ENCODE measurements around the gene CCSER2.

GRCh38 chr10:84329986-84330651 is 1.7 kb downstream of the CCSER2 start:
- no peak for TF ChIP-seq CTCF (conservative IDR thresholded peaks at IDR 0.05; ENCODE audit: low read length)
- TF ChIP-seq EZH2phosphoT487 (IDR thresholded peaks at IDR 0.05; ENCODE audit: borderline replicate concordance) = no peak

Data from Loucy (cell line).